ENCODE data around the gene PIK3C2G.

- no peak for TF ChIP-seq CTCF (conservative IDR thresholded peaks at IDR 0.05; ENCODE audit: low read depth, low read length)
- no peak for TF ChIP-seq CEBPB (IDR thresholded peaks at IDR 0.05; ENCODE audit: low read depth, low read length)
- no peak for TF ChIP-seq POLR2A (IDR thresholded peaks at IDR 0.05; ENCODE audit: low read depth, low read length)
- no peak for TF ChIP-seq CHD1 (IDR thresholded peaks at IDR 0.05; ENCODE audit: low read depth, low read length)
These were observed 368.6 kb downstream of the PIK3C2G start for GRCh38 chr12:18629916-18630315.

All from IMR-90 (cell line).